HG02885 (cell line): ENCODE results near the gene NPEPL1.
"Not testable (repeated sequence)": the region's sequence is repeated elsewhere in the genome, so short reads cannot be mapped to it uniquely, and the experiment has no call there.

Source experiments
- ATAC-seq: cut with Tn5 transposase; IDR thresholded peaks from one replicate; pipeline ENCODE4 v1.9.1; 2021; ENCODE audit warnings: mild to moderate bottlenecking; ENCODE audit not compliant: unreplicated experiment, poor library complexity

Gene NPEPL1

DNA sequence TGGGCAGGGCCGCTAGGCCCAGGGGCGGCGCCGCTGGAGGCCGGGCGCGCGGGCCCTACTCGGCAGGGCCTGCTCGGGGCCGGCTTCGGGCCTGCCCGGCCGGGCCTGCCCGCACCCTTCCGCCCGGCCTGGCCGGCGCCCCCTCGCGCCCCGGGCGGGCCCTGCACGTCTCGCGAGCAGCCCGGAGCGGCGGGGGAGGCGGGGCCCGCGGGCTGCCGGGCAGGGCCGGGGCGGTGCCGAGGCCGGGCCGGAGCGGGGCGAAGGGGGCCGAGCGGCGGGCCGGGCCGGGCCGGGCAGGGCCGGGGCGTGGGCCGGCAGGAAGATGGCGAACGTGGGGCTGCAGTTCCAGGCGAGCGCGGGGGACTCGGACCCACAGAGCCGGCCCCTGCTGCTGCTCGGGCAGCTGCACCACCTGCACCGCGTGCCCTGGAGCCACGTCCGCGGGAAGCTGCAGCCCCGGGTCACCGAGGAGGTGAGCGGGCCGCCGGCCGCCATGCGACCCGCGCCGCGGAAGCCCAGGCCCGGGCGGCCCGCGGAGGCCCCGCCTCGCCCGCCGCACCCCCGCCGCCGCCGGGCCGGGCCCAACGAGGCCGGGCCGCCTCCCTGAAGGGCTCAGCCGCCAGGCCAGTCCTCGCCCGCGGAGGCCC, at the start of gene NPEPL1:
Gene NPEPL1 (plus strand): TSS at position 222 of the 647 bp plus-strand sequence. CDS start 101 bp downstream, at position 323.
- peak; percentile 91 for ATAC-seq

DNA sequence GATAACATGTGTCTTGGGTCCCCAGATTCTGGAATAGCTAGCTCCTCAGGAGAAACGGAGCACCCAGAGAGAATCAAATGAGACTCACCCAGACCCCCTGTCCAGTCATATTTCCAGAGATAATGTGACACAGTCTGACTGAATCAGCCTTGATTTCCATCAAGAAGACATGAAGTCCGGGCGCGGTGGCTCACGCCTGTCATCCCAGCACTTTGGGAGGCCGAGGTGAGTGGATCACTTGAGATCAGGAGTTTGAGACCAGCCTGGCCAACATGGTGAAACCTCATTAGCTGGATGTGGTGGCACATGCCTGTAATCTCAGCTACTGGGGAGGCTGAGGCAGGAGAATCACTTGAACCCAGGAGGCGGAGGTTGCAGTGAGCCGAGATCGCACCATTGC, 49.7 kb upstream of the NPEPL1 start:
- not testable (repeated sequence) for ATAC-seq

DNA sequence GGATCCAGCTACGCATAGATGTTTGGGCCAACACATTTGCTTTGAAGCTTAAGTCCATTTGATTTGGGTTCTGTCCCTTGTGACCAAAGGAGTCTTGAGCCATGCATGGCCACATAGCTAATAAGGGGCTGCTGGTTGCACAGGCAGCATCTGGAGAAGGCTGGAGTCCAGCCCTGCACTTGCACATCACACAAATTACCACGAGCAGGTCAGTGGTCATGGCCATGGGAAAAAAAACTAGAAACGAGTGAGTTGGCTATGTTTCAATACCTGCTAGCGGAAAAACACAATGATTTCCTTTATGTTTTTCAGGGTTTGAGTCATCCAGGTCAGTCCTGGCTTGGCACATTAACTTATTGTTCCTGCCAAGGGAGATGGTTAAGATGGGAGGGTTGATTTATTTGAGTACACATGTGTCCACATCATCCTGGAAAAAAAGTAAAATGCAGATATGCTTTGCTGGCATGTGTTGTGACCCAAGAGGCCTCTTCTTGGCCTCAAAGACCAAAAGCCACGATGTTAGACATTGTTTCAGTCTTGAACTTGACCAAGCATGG, 47.1 kb upstream of the NPEPL1 start:
- ATAC-seq, result no peak

DNA sequence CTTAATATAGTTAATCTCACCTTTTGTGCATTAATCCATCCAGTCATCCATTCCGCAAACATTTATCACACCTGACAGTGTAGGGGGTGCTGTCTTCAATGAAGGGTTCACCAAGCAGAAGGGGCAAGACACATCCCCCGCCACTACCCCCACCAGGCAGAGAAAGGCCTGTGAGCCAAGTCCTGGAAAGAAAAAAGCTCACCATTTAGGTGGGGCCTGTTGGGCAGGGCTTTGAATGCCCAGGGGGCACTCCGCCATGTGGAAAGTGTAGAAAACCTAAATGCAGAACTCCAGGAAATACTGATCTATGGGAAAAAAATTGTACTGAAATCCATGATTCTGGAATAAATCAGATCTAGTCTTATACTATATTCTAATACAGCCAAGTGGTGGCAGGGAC, 46.3 kb upstream of the NPEPL1 start:
- ATAC-seq, result no peak

GRCh38 chr20:58646703-58647102, 45.9 kb upstream of the NPEPL1 start:
- ATAC-seq, result no peak

DNA sequence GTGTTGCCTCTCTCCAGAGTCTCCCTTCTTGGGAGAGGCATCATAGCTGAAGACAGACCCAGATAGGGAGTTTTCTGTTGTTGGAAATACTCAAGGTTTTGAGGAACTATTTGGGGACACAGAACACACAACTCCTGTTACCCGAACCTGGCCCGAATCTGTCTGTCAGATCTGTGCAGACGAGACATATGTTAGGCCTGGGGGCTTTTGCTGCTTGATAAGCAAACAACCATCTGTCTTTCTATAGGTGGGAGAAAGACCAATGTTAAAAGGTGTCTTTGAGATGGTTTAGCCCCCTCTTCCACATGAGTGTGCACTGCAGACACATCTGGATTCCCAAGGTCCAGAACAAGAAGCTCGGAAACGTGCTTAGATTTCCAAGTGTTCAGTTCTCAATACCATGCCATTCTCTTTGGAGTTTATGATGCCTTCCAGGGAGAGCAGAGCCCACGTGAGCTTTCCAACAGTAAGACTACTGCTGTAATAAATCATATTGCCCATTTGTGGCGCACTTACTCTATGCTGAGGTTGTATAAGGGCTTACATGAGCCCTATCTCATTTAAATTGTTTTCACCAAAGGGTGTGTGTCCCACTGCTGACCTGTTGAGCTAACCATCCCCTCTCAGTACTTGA, 45.3 kb upstream of the NPEPL1 start:
- no peak for ATAC-seq

- ATAC-seq, result no peak
Measured at GRCh38 chr20:58647796-58648501, 44.7 kb upstream of the NPEPL1 start.

GRCh38 chr20:58648502-58648825, 44.1 kb upstream of the NPEPL1 start:
- ATAC-seq, result not testable (repeated sequence)

DNA sequence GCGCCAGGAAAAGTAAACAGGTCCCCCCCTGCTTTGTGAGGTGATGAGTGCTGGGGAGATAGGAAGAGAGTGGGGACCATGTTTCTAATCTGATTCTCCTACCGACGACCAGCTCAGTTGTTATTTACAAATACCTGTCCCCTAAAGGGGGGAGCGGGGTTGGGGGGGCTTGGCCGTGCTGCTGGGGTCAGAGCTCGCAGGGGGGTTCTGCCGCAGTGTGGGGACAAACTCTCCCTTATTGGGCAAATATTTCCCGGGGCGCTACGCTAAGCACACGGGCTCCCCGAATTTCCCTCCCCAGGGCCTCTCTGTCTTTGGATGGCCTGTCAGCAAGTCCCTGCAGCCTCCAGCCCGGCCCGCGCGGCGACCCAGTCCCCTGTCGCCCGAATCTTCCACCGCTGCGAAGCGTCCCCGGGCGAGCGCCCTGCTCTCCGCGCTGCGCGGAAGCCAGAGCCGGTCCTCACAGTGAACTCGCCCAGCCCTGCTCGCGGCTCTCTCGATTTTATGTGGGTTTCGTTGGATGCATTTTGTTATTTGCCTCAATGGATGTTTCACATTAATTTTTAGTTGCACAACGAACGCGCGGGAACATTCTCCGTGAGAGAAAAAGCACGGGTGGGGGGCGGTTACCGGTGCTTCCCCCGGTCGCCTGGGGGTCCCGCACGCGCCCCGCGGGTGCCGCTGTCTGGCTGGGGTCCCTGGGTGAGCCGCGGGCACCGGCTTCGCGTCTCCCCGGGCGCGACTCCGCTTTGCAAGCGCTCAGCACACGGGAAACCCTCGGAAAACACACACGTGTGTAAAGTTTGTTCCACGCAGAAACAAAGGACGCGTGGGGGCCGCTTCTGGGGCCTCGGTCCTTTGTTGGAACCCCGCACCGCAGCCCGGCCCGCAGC, 43.1 kb upstream of the NPEPL1 start:
- ATAC-seq, result no peak

DNA sequence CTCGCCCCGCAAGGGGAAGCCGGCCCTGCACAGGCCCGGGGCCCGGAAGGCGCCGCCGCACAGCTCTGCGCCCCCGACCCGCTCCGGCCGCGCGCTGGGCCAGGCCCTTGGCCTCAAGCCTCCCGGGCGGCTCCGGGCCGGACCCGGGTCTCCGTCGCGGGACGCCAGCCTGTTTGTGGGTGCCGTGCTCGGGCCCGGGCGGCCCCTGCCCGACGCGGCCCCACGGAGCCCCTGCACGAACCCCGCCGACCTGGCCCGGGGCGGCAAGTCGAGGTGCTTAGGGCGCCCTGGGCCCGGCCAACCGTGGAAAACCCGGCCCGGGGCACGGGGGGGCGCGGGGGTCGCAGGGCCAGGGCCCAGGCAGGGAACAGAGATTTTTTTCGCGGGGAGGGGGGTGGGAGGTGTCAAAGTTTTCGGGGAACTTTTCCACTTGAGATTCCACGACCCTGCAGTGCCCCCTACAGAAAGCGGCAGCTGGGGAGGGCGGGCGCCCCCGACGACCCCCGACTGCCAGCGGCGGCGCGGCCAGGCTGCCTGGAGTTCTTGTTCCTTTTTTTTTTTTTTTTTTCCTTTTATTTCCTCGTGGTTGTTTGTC, 42.3 kb upstream of the NPEPL1 start:
- ATAC-seq, result peak; percentile 18

GRCh38 chr20:58650776-58651558, 41.6 kb upstream of the NPEPL1 start, which contains the start of gene STX16:
Gene STX16 (plus strand): TSS chr20:58651283. CDS start chr20:58652007, 724 bp downstream.
- ATAC-seq, result peak; percentile 77

GRCh38 chr20:58651559-58651945, 41.0 kb upstream of the NPEPL1 start:
- ATAC-seq, result no peak

GRCh38 chr20:58651946-58652605, 40.5 kb upstream of the NPEPL1 start:
- peak; percentile 52 for ATAC-seq

- ATAC-seq, result no peak
Measured at GRCh38 chr20:58652606-58653294, 39.9 kb upstream of the NPEPL1 start.

DNA sequence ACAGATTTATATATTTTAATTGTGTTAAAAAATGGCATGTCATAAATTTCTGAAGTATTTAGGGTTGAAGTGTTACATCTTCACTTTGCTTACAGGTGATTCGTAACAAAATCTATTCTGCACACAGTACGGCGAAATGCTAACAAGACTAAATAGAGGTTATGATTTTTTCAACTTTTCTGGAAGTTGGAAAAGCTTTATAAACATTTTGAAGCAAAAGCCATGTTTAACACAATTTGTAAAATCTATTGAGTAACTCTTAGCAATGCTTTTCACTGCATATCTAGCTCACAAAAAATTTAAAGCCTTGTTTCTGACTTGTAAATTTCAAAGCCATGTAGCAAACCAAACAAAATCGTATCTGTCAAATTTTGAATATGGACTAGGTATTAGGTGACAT, 38.3 kb upstream of the NPEPL1 start:
- no peak for ATAC-seq

- ATAC-seq, result no peak
Measured at GRCh38 chr20:58655328-58656107, 37.1 kb upstream of the NPEPL1 start.

- ATAC-seq, result no peak
Measured at GRCh38 chr20:58656831-58657230, 35.8 kb upstream of the NPEPL1 start.
